Right renal cortex interstitium (tissue), 3 donors: ENCODE data around the gene NUP98. TPM values are rescaled to one million over a fixed set of nuclear protein-coding genes. Genes with fewer than 3 reads are reported as not detected.
"Not testable (repeated sequence)": the region's sequence is repeated elsewhere in the genome, so short reads cannot be mapped to it uniquely, and the experiment has no call there.

Experiments used
- DNase-seq, 3 donors: peaks; one replicate each; pipeline ENCODE4 v3.0.0-alpha.2; 2013; ENCODE audit warnings: low read depth in 3 of 3, low spot score in 2 of 3
- polyA plus RNA-seq, 3 donors: library from polyadenylated mRNA; unstranded; fragments of 120-200 nt; gene quantifications; one replicate each; pipeline ENCODE4 v1.2.1, GENCODE V29; 2013; ENCODE audit not compliant: insufficient read length in 3 of 3

NUP98 gene
- polyA plus RNA-seq, 3 donors, result 58.2 to 62.6 (median 59.2) TPM

- DNase-seq, result no peak
Observed at GRCh38 chr11:3827434-3828186, 30.3 kb upstream of the NUP98 start.

GRCh38 chr11:3826721-3827120 lies 29.4 kb upstream of the NUP98 start:
- no peak for DNase-seq

DNA sequence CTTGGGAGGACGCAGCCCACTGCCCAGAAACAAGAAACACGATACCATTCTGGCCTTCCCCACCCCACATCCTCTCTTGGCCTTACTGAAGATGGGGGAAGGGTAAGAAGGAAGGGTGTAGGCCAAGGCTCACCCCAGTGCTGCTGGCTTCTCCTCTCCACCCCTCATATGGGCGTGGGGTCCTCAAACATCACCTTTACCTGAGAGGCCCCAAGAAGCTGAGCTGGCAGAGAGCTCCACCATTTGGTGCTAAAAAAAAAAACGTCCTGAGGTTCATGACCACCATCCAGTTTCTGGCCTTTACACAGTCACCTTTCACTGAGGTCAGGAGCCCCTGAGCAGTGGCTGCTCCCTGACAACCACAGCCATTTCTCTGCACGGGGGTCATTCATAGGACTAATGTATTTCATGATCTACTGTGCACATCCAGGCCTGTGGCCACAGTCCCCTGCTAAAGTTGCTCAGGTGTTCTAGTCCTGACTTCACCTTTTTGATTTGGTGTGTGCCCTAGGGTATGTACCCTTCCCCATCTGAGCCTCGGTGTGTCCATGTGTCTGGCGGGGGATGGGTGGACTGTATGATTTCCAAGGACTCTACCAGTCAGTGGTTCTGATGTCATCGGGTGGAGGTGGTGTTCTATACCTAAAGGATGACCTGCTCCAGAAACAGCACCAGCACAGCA lies 28.3 kb upstream of the NUP98 start:
- no peak for DNase-seq

DNA sequence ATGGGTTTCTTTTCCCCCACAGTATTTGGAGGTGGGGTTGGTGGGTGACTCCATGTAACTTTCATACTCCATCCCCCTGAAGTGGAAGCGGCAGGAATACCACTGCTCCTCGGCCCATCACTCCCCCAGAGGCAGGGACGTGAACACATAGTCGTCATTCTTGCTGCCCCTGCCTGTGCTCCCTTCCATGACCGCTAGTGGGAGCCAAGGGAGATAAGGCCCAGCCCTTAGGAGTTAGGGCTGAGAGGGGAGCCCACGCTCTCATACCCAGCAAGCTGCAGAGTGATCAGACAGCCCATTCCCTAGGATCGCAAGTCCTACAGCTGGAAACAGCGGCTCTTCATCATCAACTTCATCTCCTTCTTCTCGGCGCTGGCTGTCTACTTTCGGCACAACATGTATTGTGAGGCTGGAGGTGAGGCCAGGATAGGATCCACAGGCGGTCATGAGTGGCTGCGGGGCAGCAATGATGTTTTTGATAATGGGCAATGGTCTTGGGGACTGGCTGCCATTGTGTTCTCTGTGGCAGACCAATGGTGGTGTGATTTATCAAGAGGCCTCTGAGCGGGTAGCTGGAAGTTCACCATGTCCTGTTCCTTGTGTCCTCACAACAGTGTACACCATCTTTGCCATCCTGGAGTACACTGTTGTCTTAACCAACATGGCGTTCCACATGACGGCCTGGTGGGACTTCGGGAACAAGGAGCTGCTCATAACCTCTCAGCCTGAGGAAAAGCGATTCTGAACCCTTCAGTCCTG lies 27.5 kb upstream of the NUP98 start:
- no peak for DNase-seq

- no peak for DNase-seq
Observed at GRCh38 chr11:3823762-3824506, 26.6 kb upstream of the NUP98 start.

DNA sequence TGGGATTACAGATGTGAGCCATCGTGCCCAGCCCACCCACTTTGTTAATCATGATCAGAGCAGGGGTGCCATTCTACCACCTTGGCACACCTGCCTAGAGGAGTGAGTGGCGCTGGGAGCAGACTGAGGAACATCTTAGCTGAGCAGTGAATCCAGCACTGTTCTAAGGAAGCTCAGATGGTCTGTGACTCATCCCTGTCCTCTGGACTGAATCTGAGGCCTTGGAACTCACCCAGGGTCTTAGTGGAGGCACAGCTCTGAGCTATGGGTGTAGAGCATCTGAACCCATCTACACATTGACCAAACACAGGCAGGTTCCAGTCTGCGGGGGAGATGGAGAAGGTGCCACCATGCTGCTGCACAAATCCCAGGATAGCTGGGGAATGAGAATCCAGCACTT lies 25.9 kb upstream of the NUP98 start:
- no peak for DNase-seq

- DNase-seq, result no peak
Observed at GRCh38 chr11:3822312-3822711, 25.0 kb upstream of the NUP98 start.

- no peak for DNase-seq
Observed at GRCh38 chr11:3820971-3821370, 23.6 kb upstream of the NUP98 start.

- DNase-seq, result no peak
Observed at GRCh38 chr11:3817181-3817800, 19.9 kb upstream of the NUP98 start.

- DNase-seq, result no peak
Observed at GRCh38 chr11:3816673-3817072, 19.3 kb upstream of the NUP98 start.

DNA sequence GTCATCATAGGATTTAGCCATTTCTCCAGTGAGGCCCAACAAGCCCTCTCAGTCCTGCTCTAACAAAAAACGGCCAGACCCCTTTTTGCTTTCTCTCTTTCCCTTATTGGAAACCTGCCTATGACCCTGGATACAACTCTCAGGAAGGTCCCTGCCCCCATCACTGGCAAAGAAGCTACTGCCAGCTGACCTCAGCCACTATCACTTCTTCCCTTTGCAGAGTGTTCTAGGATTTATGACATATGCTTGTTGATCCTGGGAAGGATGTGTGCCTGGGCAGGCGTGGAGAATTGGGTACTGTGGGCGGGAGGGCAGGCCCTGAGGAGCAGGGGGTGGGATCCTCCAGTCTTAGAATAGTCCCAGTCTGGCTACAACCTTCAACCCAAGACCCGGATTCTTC lies 18.5 kb upstream of the NUP98 start:
- no peak for DNase-seq

- DNase-seq, result not testable (repeated sequence)
Observed at GRCh38 chr11:3814832-3815231, 17.5 kb upstream of the NUP98 start.

DNA sequence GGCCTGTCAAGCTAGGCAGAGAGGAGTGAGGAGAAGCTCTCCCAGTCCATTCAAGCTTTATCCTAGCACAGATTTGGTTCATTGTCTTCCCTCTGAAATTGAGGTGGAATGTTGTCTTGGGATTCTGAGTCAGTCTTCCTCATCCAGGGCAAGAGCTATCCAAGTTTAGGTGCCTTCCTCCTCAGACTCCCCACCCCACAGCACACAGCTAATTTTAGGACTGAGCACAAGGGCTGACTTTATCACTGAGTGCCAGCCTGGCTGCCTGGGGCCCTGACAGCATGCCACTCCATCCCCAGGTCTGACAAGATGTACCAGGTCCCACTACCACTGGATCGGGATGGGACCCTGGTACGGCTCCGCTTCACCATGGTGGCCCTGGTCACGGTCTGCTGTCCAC lies 13.6 kb upstream of the NUP98 start:
- DNase-seq, result no peak

DNA sequence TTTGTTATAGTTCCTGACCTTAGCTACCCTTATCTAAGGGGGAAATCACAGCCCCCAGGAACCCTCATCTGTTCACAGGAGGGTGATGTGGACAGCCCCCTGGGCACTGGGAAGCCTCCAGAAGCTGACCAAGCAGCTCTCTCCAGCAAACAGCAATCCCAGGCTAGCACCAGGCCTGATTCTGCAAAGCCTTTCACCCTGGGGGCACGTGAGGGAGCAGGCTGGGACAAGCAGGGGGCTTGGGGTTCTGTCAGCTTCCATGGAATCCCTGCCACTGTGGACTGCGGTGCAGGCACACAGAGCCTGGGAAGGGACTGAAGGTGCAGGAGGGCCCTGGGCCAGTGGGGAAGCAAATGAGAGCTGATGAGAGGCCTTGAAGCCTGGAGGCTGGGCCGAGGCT lies 13.1 kb upstream of the NUP98 start:
- no peak for DNase-seq

GRCh38 chr11:3809624-3809928 lies 12.2 kb upstream of the NUP98 start:
- DNase-seq, result no peak

- peak in 1 of 3 donors; percentile 26 for DNase-seq
Observed at GRCh38 chr11:3808861-3809623, 11.7 kb upstream of the NUP98 start.

GRCh38 chr11:3807909-3808860 lies 10.8 kb upstream of the NUP98 start, which contains the start of gene PGAP2:
TSS of gene PGAP2 (plus strand) at chr11:3808560. CDS start at chr11:3811260, 2,700 bp downstream.
- DNase-seq, result peak in 1 of 3 donors; percentile 68

DNA sequence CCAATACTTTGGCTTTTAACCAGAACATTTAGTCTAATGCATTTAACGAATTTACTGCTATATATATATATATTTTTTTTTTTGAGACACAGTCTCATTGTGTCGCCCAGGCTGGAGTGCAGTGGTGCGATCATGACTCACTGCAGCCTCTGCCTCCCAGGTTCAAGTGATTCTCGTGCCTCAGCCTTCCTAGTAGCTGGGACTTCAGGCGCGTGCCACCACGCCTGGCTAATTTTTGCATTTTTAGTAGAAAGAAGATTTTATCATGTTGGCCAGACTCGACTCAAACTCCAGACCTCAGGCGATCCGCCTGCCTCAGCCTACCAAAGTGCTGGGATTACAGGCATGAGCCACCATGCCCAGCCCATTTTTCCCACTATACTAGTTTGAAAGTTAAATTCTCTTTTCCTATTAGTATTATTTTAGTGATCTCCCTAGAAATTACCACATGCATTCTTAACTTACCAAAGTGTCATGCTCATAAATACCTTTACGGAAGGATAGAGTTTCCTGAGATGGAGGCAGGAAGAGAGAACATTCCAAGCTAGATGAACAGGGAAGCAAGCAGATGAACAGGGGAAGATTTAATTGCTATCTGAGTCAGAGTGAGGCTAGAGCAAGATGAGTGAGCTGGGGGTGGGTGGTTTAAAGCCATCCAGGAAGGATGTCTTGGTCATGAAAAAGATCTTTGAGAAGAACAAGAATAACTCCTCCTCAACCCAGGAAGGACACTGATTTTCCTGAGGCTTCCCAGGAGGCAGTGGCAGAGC lies 6.6 kb upstream of the NUP98 start:
- DNase-seq, result no peak
